Karpas-422 (cell line): Measurements from ENCODE around the gene AK1. TPM values are rescaled to one million over a fixed set of nuclear protein-coding genes. Genes with fewer than 3 reads are reported as not detected.

Experiments used
- DNase-seq: peaks from one replicate; pipeline ENCODE4 v3.0.0-alpha.2; 2015
- H2AFZ ChIP-seq: fragments of 200-600 bp; sonication (generic); 2 replicates; pipeline ENCODE4 v1.6.1; 2014; ENCODE audit warnings: antibody characterized with exemption, low read length, mixed read lengths
- H3K27ac ChIP-seq: fragments of 200-600 bp; sonication (generic); 2 replicates; pipeline ENCODE4 v1.5.1; 2014; ENCODE audit warnings: mild to moderate bottlenecking, low read length, moderate library complexity
- H3K27me3 ChIP-seq: fragments of 200-600 bp; sonication (generic); 2 replicates; pipeline ENCODE4 v1.6.1; 2014; ENCODE audit warnings: low read length, mixed read lengths
- H3K36me3 ChIP-seq: fragments of 200-600 bp; sonication (generic); 2 replicates; pipeline ENCODE4 v1.6.1; 2014; ENCODE audit warnings: low read length, mixed read lengths; ENCODE audit not compliant: insufficient read depth
- H3K4me1 ChIP-seq: fragments of 200-600 bp; sonication (generic); 2 replicates; pipeline ENCODE4 v1.6.1; 2014; ENCODE audit warnings: mild to moderate bottlenecking, low read length, mixed read lengths
- H3K4me2 ChIP-seq: fragments of 200-600 bp; sonication (generic); 2 replicates; pipeline ENCODE4 v1.6.1; 2014; ENCODE audit warnings: low read length, low read depth, mild to moderate bottlenecking; ENCODE audit not compliant: poor library complexity, severe bottlenecking
- H3K4me3 ChIP-seq: fragments of 200-600 bp; sonication (generic); 2 replicates; pipeline ENCODE4 v1.5.1; 2014; ENCODE audit warnings: mild to moderate bottlenecking, antibody characterized with exemption, low read length, mixed read lengths
- H3K79me2 ChIP-seq: fragments of 200-600 bp; sonication (generic); 2 replicates; pipeline ENCODE4 v1.6.1; 2014; ENCODE audit warnings: mild to moderate bottlenecking, low read length, mixed read lengths
- H3K9ac ChIP-seq: fragments of 200-600 bp; sonication (generic); 2 replicates; pipeline ENCODE4 v1.6.0; 2014; ENCODE audit warnings: low read length
- H3K9me2 ChIP-seq: fragments of 200-600 bp; sonication (generic), shearing (Covaris generic); replicated peaks from 2 replicates; pipeline ENCODE4 v1.6.0; 2014; ENCODE audit warnings: mild to moderate bottlenecking, low read length, moderate library complexity; ENCODE audit not compliant: insufficient read depth
- H3K9me3 ChIP-seq: fragments of 300-700, 200-600 bp; sonication (generic); 2 replicates; pipeline ENCODE4 v1.6.1; 2014; ENCODE audit warnings: low read length, mixed read lengths
- H4K20me1 ChIP-seq: fragments of 200-600 bp; sonication (generic); 2 replicates; pipeline ENCODE4 v1.6.1; 2014; ENCODE audit warnings: mild to moderate bottlenecking, antibody characterized with exemption, low read length, low read depth; ENCODE audit not compliant: insufficient read depth
- total RNA-seq: library from RNA; depleted of rRNA; stranded (reverse); fragments of >200 nt; shearing (Covaris generic); gene quantifications from 2 replicates; pipeline ENCODE4 v1.2.3, GENCODE V29; 2014; ENCODE audit warnings: low replicate concordance

The AK1 gene
- total RNA-seq, 1 experiment from 2014 or later, result 1.0 TPM

- DNase-seq, result no peak
- Histone ChIP-seq H3K9ac (no peak overlapping the region), H3K9me3 (peaks cover 5% of the 10 kb centered on the region), H3K4me3 (no peak overlapping the region), H3K27ac (no peak overlapping the region), H3K27me3 (no peaks in the 10 kb centered on the region), H2AFZ (no peak overlapping the region), H3K36me3 (peaks cover 51% of the 10 kb centered on the region), H4K20me1 (peaks cover 6% of the 10 kb centered on the region; the same call in 1 of the 2 replicates), H3K4me2 (peak overlapping the region; percentile 42), H3K9me2 (no peaks in the 10 kb centered on the region), H3K4me1 (peaks cover 36% of the 10 kb centered on the region), H3K79me2 (peaks cover 26% of the 10 kb centered on the region)
Measured at GRCh38 chr9:127896395-127897192, 19.1 kb upstream of the AK1 start.

DNA sequence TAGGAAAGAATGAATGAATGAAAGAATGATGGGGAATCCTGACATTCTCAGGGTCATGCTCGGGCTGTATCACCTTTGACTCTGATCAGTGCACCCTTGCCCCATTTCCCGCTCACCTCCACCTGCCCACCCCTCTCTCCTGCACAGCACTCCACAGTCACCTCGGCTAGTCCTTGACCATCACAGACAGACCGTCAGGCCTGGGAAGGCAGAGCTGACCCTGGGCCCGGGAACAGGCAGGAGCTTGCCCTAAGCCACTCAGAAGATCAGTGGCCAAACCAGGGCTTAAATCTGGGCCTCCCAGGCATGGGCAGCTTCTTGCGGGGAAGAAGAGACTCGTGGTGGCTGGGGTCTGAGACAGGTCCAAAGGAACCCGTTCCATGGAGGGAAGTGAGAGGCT lies 18.3 kb upstream of the AK1 start:
- no peak overlapping the region for H3K27ac ChIP-seq
- no peak for DNase-seq
- no peak overlapping the region for H3K4me2 ChIP-seq
- no peaks in the 10 kb centered on the region for H3K9me2 ChIP-seq
- H3K79me2 ChIP-seq, result peaks cover 26% of the 10 kb centered on the region
- peaks cover 5% of the 10 kb centered on the region for H3K9me3 ChIP-seq
- H2AFZ ChIP-seq, result no peak overlapping the region
- peaks cover 54% of the 10 kb centered on the region for H3K36me3 ChIP-seq
- no peak overlapping the region for H3K9ac ChIP-seq
- no peaks in the 10 kb centered on the region for H3K27me3 ChIP-seq
- peaks cover 6% of the 10 kb centered on the region; the same call in 1 of the 2 replicates for H4K20me1 ChIP-seq
- no peak overlapping the region for H3K4me3 ChIP-seq
- peaks cover 30% of the 10 kb centered on the region for H3K4me1 ChIP-seq

DNA sequence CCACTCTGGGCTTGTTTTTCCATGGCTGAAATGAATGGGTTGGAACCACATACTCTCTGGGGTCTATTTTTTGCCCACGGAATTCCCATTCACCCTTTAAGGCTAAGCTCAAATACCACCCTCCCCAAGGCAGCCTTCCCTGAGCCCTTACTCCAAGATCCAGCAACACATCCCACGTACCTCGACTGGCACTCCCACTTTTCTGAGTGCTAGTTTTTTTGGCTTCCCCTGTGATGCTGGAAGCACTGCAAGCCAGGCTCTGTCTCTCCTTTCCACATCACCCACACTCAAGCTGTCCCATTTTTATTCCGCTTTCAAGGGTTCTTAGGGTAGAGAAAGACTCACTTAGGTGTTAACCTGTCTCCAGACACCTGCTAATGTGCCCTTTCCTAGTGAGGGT lies 15.9 kb upstream of the AK1 start:
- Histone ChIP-seq H3K27ac (no peak overlapping the region), H3K4me1 (peaks cover 13% of the 10 kb centered on the region), H3K36me3 (peaks cover 56% of the 10 kb centered on the region), H3K9me2 (no peaks in the 10 kb centered on the region), H3K4me3 (no peak overlapping the region), H3K79me2 (peaks cover 19% of the 10 kb centered on the region), H3K9ac (no peak overlapping the region), H3K4me2 (no peak overlapping the region), H3K9me3 (peaks cover 5% of the 10 kb centered on the region), H2AFZ (no peak overlapping the region), H3K27me3 (no peaks in the 10 kb centered on the region), H4K20me1 (peaks cover 6% of the 10 kb centered on the region; the same call in 1 of the 2 replicates)
- no peak for DNase-seq

- H3K4me3 ChIP-seq, result no peak overlapping the region
Measured at GRCh38 chr9:127892831-127893230, 15.4 kb upstream of the AK1 start.

DNA sequence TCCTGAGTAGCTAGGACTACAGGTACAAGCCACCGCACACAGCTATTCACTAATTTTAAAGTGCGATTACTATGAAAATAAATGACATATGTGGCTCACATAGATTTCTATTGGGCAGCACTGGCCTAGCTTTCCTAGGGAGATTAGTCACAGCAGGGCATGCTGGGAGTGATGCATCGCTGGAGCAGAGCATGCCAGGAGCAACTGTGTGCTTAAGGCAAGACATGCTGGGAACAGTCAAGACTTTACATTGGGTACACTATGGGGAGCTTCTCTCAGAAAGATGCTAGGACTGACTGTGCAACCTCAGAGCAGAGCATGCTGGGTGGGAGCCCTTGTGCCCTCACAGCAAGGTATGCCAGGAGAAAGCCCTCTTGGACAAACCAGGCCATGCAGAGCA lies 12.6 kb upstream of the AK1 start:
- Histone ChIP-seq H3K27me3 (no peaks in the 10 kb centered on the region), H3K4me2 (no peak overlapping the region), H3K36me3 (peaks cover 46% of the 10 kb centered on the region)

More at GRCh38 chr9:127892831-127893230, 15.4 kb upstream of the AK1 start:
- no peaks in the 10 kb centered on the region for H3K9me2 ChIP-seq
- H3K9ac ChIP-seq, result no peak overlapping the region
- no peak for DNase-seq
- H3K9me3 ChIP-seq, result peaks cover 5% of the 10 kb centered on the region
- H3K36me3 ChIP-seq, result peaks cover 57% of the 10 kb centered on the region
- H2AFZ ChIP-seq, result no peak overlapping the region
- H3K27me3 ChIP-seq, result no peaks in the 10 kb centered on the region
- H3K79me2 ChIP-seq, result peaks cover 16% of the 10 kb centered on the region
- H3K4me1 ChIP-seq, result peaks cover 9% of the 10 kb centered on the region
- H3K27ac ChIP-seq, result no peak overlapping the region
- no peak overlapping the region for H3K4me2 ChIP-seq
- H4K20me1 ChIP-seq, result peaks cover 4% of the 10 kb centered on the region; the same call in 1 of the 2 replicates

DNA sequence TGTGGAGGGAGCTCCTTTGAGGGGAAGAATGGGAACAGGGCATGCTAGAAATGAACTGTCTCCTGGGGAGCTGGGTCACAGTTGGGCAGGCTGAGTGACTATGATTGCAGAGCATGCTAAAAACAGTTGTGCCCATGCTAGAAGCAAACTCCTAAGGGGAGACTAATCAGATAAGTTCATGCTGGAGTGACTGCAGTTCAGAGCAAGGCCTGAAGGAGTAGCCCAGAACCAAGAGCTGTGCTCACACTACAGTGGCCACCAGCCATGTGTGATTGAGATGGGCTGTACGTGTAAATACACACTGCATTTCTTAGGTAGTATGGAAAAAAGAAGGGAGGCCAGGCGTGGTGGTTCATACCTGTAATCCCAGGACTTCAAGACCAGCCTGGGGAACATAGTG lies 10.3 kb upstream of the AK1 start:
- Histone ChIP-seq H3K36me3 (peaks cover 24% of the 10 kb centered on the region), H3K27me3 (no peaks in the 10 kb centered on the region), H2AFZ (no peak overlapping the region), H3K9me3 (no peaks in the 10 kb centered on the region), H3K9ac (no peak overlapping the region), H3K27ac (no peak overlapping the region), H3K4me2 (no peak overlapping the region), H3K4me1 (no peaks in the 10 kb centered on the region), H3K9me2 (no peaks in the 10 kb centered on the region), H3K79me2 (no peaks in the 10 kb centered on the region), H4K20me1 (no peaks in the 10 kb centered on the region), H3K4me3 (no peak overlapping the region)
- no peak for DNase-seq

More for the DNA sequence above, 12.6 kb upstream of the AK1 start:
- H3K9ac ChIP-seq, result no peak overlapping the region
- H3K27ac ChIP-seq, result no peak overlapping the region
- H4K20me1 ChIP-seq, result no peaks in the 10 kb centered on the region
- H3K4me1 ChIP-seq, result no peaks in the 10 kb centered on the region
- H2AFZ ChIP-seq, result no peak overlapping the region
- H3K9me2 ChIP-seq, result no peaks in the 10 kb centered on the region
- H3K9me3 ChIP-seq, result peaks cover 5% of the 10 kb centered on the region
- no peak overlapping the region for H3K4me3 ChIP-seq
- H3K79me2 ChIP-seq, result no peaks in the 10 kb centered on the region
- DNase-seq, result no peak

- Histone ChIP-seq H3K4me3 (no peak overlapping the region), H3K9ac (no peak overlapping the region), H3K9me3 (no peaks in the 10 kb centered on the region), H3K4me1 (no peaks in the 10 kb centered on the region), H3K36me3 (peaks cover 16% of the 10 kb centered on the region), H3K27ac (no peak overlapping the region), H3K79me2 (no peaks in the 10 kb centered on the region), H4K20me1 (no peaks in the 10 kb centered on the region), H3K9me2 (no peaks in the 10 kb centered on the region), H2AFZ (no peak overlapping the region), H3K4me2 (no peak overlapping the region), H3K27me3 (no peaks in the 10 kb centered on the region)
- DNase-seq, result peak; percentile 56
Measured at GRCh38 chr9:127886401-127886972, 9.0 kb upstream of the AK1 start.

DNA sequence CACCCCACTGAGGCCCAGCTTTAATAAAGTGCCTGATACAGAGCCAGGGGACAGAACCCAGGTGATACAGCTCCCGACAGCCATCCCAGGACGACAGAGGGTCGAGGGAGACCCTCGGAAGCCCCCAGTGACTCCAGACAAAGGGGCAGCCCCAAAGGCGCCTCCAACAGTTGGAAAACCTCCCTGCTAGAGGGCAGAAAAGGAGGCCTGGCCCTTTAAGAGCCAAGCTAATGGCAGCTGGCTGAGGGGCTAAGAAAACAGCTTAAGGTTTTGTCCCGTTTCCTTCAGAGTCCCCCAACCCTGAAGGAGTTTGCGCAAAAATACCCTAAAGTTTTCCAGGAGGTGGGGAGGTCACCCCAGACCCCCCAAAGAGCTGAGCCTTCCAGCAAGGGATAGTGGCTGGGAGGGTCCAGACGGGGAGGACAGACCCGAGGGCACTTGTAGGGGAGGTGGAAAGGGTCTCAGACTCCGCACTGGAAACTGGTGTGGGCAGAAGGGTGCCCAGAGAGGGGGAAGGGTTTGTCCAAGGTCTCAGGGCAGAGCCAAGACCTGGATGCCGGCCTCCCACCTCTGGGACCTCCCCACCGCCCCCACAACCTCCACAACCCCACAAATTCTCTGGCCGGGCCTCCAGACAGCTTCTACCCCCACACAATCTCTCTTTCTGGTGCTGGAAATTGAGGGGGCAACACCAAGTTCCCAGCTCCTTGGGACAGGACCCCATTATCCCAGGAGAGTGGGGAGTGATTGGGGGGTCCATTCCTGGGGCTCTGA lies 8.2 kb upstream of the AK1 start:
- Histone ChIP-seq H3K4me1 (no peaks in the 10 kb centered on the region), H3K36me3 (peaks cover 12% of the 10 kb centered on the region), H3K9ac (no peak overlapping the region), H2AFZ (no peak overlapping the region), H3K4me3 (no peak overlapping the region), H3K27ac (no peak overlapping the region), H3K27me3 (no peaks in the 10 kb centered on the region), H4K20me1 (no peaks in the 10 kb centered on the region), H3K79me2 (no peaks in the 10 kb centered on the region), H3K9me3 (no peaks in the 10 kb centered on the region), H3K4me2 (no peak overlapping the region), H3K9me2 (no peaks in the 10 kb centered on the region)
- DNase-seq, result no peak
